ENCODE data around the gene TGOLN2. TPM values are rescaled to one million over a fixed set of nuclear protein-coding genes. Genes with fewer than 3 reads are reported as not detected.

TGOLN2 gene
- total RNA-seq, 2 donors from 2014 or later: 140 to 165 TPM

GRCh38 chr2:85308201-85308600 lies 19.6 kb downstream of the TGOLN2 start:
- DNase-seq (ENCODE audit: low spot score): no peak
- intact Hi-C loops (cut with DNase I): no loop called here
- no peaks in the 10 kb centered on the region for H3K4me1 ChIP-seq (replicated peaks)
- H3K4me3 ChIP-seq: no peak overlapping the region
- H3K27me3 ChIP-seq (replicated peaks; ENCODE audit: insufficient read depth): no peaks in the 10 kb centered on the region
- 82% methylated on average over 6 of the region's 6 CpGs for WGBS
- H3K9me3 ChIP-seq: no peaks in the 10 kb centered on the region
- TF ChIP-seq POLR2AphosphoS5 (IDR thresholded peaks at IDR 0.05): no peak
- TF ChIP-seq, protein P1, sequence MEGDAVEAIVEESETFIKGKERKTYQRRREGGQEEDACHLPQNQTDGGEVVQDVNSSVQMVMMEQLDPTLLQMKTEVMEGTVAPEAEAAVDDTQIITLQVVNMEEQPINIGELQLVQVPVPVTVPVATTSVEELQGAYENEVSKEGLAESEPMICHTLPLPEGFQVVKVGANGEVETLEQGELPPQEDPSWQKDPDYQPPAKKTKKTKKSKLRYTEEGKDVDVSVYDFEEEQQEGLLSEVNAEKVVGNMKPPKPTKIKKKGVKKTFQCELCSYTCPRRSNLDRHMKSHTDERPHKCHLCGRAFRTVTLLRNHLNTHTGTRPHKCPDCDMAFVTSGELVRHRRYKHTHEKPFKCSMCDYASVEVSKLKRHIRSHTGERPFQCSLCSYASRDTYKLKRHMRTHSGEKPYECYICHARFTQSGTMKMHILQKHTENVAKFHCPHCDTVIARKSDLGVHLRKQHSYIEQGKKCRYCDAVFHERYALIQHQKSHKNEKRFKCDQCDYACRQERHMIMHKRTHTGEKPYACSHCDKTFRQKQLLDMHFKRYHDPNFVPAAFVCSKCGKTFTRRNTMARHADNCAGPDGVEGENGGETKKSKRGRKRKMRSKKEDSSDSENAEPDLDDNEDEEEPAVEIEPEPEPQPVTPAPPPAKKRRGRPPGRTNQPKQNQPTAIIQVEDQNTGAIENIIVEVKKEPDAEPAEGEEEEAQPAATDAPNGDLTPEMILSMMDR (IDR thresholded peaks at IDR 0.05): no peak
- TF ChIP-seq POLR2A (IDR thresholded peaks at IDR 0.05): no peak
- H3K36me3 ChIP-seq: no peaks in the 10 kb centered on the region
- H3K27ac ChIP-seq: no peak overlapping the region

DNA sequence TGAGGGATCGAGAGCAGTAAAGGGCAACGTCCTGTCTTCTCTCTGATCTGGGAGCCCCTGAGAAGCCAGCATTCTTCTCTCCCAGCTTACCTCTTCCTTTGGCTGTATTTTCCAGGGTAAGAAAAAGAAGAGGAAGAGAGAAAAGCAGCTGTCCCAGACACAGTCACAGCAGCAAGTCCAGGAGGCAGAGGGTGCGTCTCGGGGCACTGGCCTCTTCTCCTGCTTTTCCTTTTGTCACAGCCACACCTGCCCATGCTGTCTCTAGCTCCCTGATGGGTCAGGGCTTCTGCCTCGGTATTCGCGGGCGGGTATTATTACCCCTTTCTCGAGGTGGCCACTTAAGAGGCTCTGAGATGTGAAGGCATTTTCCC lies 20.3 kb downstream of the TGOLN2 start:
- H3K36me3 ChIP-seq: no peaks in the 10 kb centered on the region
- intact Hi-C loops (cut with DNase I): no loop called here
- H3K9me3 ChIP-seq: no peaks in the 10 kb centered on the region
- H3K27ac ChIP-seq: no peak overlapping the region
- WGBS: 85% methylated on average over 9 of the region's 9 CpGs
- TF ChIP-seq POLR2A (IDR thresholded peaks at IDR 0.05): no peak
- TF ChIP-seq, protein P1 (IDR thresholded peaks at IDR 0.05): no peak
- TF ChIP-seq POLR2AphosphoS5 (IDR thresholded peaks at IDR 0.05): no peak
- H3K4me1 ChIP-seq (replicated peaks): no peaks in the 10 kb centered on the region
- no peaks in the 10 kb centered on the region for H3K27me3 ChIP-seq (replicated peaks; ENCODE audit: insufficient read depth)
- H3K4me3 ChIP-seq: no peak overlapping the region
- DNase-seq (ENCODE audit: low spot score): no peak

- no peaks in the 10 kb centered on the region for H3K27me3 ChIP-seq (replicated peaks; ENCODE audit: insufficient read depth)
- H3K4me3 ChIP-seq: no peak overlapping the region
- no peaks in the 10 kb centered on the region for H3K4me1 ChIP-seq (replicated peaks)
- intact Hi-C loops (cut with DNase I): no loop called here
- no peaks in the 10 kb centered on the region for H3K9me3 ChIP-seq
- no peak overlapping the region for H3K27ac ChIP-seq
- DNase-seq (ENCODE audit: low spot score): no peak
- 89% methylated on average over 28 of the region's 28 CpGs for WGBS
- TF ChIP-seq POLR2A (IDR thresholded peaks at IDR 0.05) (no peak), POLR2AphosphoS5 (IDR thresholded peaks at IDR 0.05) (no peak)
- TF ChIP-seq, protein P1 (IDR thresholded peaks at IDR 0.05): no peak
- no peaks in the 10 kb centered on the region for H3K36me3 ChIP-seq
These were observed 23.8 kb downstream of the TGOLN2 start for GRCh38 chr2:85303780-85304531.

DNA sequence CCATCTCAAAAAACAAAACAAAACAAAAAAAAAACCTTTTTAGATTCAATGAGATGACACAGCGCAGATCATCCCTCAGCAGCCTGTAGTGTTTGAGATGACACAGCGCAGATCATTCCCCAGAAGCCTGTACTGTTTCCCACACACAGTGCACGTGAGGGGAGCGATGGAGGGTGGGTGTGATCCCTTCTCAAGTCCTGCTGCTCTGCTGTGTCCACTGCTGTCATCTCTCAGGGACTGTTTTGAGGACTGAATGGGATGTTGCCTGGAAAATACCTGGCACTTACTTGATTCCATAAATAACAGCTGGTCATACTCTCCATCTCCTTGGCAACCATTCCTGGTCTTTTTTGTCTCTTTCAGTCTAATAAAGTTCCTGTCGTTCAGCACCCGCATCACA lies 25.7 kb downstream of the TGOLN2 start:
- intact Hi-C loops (cut with DNase I): no loop called here
- no peaks in the 10 kb centered on the region for H3K36me3 ChIP-seq
- H3K9me3 ChIP-seq: no peaks in the 10 kb centered on the region
- 71% methylated on average over 6 of the region's 6 CpGs for WGBS
- H3K27ac ChIP-seq: no peak overlapping the region
- H3K4me1 ChIP-seq (replicated peaks): no peaks in the 10 kb centered on the region
- DNase-seq (ENCODE audit: low spot score): no peak
- TF ChIP-seq POLR2AphosphoS5 (IDR thresholded peaks at IDR 0.05): no peak
- TF ChIP-seq, protein P1 (IDR thresholded peaks at IDR 0.05): no peak
- no peak for TF ChIP-seq POLR2A (IDR thresholded peaks at IDR 0.05)
- H3K27me3 ChIP-seq (replicated peaks; ENCODE audit: insufficient read depth): no peaks in the 10 kb centered on the region
- H3K4me3 ChIP-seq: no peak overlapping the region

DNA sequence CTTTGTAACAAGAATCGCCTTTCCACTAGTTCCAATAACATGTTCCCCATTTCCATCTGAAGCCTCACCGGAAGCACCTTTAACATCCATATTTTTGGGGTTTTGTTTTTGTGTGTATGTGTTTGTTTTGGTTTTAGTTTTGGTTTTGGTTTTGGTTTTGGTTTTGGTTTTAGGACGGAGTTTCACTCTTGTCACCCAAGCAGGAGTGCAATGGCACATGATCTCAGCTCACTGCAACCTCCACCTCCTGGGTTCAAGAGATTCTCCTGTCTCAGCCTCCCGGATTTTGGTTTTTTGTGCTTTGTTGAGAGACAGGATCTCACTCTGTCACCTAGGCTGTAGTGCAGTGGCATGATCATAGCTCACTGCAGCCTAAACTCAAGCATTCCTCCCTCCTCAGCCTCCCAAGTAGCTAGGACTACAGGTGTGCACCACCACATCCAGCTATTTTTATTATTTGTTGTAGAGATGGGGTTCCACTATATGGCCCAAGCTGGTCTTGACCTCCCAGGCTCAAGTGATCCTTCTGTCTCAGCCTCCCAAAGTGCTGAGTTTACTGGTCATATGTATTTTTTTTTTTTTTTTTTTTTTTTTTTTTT lies 36.3 kb downstream of the TGOLN2 start:
- Histone ChIP-seq H3K36me3 (no peaks in the 10 kb centered on the region), H3K4me1 (replicated peaks) (no peaks in the 10 kb centered on the region), H3K4me3 (no peak overlapping the region), H3K9me3 (no peaks in the 10 kb centered on the region), H3K27me3 (replicated peaks; ENCODE audit: insufficient read depth) (no peaks in the 10 kb centered on the region), H3K27ac (no peak overlapping the region)
- intact Hi-C loops (cut with DNase I): no loop called here
- 86% methylated on average over 4 of the region's 4 CpGs for WGBS
- TF ChIP-seq, protein P1 (IDR thresholded peaks at IDR 0.05): no peak
- no peak for TF ChIP-seq POLR2A (IDR thresholded peaks at IDR 0.05)
- DNase-seq (ENCODE audit: low spot score): no peak

Data from prostate gland (tissue), 2 donors.